HG02885 (cell line): ENCODE results near the gene BTBD2.
"Not testable (repeated sequence)": the region's sequence is repeated elsewhere in the genome, so short reads cannot be mapped to it uniquely, and the experiment has no call there.

Experiments used
- ATAC-seq: cut with Tn5 transposase; IDR thresholded peaks from one replicate; pipeline ENCODE4 v1.9.1; 2021; ENCODE audit warnings: mild to moderate bottlenecking; ENCODE audit not compliant: unreplicated experiment, poor library complexity

The BTBD2 gene

GRCh38 chr19:2016041-2016807 is 710 bp upstream of the BTBD2 start:
- ATAC-seq: no peak

DNA sequence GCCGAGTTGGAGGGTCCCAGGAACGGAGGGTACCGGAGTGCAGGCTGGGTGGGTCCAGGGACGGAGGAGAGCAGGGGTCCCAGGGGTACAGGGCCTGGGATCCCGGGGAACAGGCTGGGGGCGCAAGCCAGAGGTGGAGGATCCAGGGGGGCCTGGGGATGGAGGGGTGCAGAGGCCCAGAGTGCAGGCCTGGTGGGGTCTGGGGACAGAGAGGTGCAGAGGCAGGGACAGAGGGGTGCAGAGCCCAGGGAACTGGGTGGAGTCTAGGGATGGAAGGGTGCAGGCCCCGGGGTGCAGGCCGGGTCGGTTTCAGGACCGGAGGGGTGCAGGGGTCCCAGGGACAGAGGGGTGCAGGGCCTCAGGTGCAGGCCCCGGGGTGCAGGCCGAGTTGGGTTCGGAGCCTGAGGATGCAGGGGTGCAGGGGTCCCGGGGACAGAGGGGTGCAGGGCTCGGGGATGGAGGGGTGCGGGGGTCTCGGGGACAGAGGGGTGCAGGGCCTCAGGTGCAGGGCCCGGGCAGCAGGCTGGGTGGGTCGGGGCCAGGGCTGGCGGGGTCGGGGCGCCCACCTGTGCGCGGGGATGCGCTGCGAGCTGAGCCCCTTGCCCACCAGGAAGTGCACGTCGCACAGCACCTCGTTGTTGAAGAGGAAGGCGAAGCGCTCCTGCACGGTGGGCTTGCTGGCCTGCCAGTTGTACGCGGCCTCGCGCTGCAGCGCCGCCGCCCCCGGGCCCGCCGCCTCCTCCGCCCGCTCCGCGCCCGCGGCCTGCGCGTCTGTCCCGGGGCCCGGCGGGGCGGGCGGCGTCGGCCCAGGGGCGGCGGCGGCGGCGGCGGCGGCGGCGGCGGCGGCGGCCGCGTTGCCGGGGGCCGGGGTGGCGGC is 545 bp downstream of the BTBD2 start:
- ATAC-seq: no peak

DNA sequence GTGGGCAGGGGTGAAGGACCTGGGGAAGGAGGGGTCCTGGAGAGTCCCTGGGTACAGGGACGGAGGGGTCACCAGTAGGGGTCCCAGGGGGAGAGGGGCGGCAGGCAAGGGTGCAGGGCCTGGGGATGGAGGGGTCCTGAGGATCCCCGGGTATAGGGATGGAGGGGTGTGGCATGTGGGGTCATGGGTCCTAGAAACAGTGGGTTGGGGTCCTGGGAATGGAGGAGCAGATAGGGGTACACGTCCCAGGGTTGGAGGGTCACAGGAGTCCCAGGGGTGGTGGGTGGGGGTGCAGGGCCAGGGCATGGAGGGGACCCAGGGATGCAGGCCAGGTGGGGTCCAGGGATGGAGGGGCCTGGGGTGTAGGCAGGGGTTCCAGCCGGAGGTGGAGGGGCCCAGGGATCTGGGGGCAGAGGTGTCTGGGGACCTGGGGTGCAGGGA is 1.4 kb downstream of the BTBD2 start:
- no peak for ATAC-seq

DNA sequence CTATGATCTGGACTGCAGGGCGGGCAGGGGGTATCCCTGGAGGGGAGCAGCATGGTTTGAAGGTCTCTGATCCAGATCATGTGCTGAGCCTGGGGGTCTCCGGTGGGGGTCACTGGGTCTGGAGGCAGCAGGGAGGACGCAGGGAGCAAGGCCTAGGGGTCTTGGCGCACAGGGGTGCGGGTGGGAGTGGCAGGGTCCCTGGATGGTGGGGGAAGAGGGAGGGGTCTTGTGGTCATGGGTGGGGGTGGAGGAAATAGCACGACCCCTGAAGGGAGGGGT is 1.9 kb downstream of the BTBD2 start:
- ATAC-seq: no peak

DNA sequence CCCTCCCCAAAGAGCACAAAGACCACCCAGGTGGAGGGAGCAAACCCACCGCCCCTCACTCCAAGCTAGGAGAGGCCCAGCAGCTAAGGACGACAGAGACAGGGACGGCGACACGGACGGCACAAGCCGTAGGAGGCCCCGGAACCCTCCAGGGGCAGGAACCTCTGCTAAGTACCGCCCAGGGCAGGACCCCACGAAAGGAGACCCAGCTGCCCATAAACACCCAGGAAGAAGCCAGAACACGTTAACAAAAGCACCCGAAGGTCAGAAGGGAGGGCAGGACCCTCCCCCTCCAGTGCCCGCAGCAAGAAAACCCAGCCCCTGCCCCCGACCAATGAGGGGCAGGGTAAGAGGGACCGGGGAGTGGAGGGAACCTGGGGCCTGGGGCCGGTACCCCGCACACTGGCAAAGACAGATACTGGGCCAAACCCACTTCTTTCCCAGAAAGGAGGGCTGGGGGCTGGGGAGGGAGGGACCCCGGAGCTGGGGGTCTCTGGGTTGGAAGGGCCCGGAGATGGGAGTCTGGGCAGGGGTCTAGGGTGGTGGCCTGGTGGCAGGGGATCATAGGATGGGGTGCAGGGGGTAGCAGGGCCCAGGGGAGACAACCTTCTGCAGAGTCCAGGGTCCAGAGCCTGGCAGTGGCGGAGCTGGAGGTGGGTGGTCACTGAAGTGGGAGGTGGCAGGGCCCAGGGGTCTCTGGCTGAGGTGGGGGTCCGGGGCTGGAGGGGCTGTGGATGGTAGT is 2.4 kb downstream of the BTBD2 start:
- ATAC-seq: no peak

DNA sequence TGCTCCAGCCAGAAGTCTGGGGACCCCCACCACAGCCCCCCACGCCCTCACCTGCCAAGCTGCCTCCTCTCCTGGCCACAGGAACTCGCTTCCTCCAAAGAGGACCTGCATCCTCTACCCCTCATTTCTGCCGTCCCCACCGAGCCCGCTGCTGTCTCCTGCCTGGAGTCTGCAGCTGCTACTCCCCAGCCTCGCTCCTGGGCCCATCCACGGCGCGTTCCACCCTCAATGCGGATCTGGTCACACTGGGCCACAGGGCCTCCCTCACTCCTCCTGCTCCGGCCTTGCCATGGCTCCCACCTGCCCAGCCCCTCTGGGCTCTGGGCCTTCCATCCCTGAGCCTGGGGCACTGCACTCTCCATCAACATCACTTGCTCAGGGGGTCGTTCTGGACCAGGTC is 4.3 kb downstream of the BTBD2 start:
- ATAC-seq: no peak

- ATAC-seq: no peak
These were observed 5.3 kb downstream of the BTBD2 start for GRCh38 chr19:2010135-2010668.

GRCh38 chr19:2003874-2004273 is 11.6 kb downstream of the BTBD2 start:
- ATAC-seq: no peak

DNA sequence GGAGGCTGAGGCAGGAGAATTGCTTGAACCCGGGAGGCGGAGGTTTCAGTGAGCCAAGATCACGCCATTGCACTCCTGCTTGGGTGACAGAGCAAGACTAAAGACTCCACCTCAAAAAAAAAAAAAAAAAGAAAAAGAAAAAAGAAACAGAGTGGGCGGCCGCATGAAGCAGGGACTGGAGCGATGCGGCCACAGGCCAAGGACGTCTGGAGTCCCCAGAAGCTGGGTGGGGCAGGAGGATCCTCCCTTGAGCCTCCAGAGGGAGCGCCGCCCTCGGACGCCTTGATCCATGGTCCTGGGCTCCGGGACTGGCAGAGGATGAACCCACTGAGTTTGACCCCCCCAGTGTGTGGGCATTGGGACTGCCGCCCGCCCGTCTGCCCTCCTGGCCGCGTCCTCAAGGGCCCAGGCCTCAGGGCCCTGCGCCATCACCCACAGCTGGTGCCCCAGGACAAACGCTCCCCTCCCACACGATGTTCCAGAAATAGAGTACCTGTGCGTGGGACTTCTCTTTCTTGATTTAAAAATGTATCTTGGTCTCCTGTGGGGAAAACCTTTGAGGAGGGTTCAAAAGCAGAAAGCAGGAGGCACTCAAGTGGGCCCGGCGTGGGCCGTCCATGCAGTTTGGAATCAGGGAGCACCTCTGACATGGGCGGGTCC is 15.5 kb downstream of the BTBD2 start:
- no peak for ATAC-seq

DNA sequence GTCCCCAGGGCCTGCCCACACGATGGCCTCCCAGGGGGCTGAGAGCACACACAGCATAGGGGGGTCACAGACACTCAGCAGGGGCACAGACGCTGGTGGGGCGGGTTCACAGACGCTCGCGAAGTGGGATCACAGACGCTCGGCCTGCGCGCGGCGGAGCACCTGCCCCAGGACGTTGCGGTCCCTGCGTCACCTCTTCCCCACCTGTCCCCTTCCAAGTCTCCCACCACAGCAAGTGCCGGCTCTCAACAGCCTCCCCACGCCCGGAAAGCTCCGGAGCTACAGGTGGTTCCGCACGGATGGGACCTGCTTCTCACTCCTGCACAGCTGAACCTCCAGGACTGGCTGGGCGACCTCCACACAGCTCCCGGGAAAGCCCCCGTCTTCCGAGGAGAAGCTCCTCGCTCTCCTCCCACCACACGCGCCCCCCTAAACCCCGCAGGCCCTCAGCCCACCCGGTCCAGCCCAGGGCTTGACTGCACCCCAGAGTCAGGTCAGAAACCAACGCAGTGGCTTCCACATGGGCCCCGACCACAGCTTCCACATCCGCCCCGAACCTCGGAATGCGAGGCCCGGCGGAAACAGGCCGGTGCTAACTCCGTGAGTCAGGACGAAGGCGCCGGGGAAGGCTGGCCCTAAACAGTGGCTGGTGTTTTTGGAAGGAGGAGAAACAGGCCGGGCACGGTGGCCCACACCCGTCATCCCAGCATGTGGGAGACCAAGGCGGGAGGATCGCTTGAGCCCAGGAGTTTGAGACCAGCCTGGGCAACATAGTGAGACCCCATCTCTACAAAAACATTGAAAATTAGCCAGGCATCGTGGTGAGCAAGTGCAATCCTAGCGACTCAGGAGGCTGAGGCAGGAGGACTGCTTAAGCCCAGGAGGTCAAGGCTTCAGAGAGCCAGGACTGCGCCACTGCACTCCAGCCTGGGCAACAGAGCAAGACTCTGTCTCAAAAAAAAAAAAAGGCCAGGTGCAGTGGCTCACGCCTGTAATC is 16.5 kb downstream of the BTBD2 start:
- ATAC-seq: no peak

DNA sequence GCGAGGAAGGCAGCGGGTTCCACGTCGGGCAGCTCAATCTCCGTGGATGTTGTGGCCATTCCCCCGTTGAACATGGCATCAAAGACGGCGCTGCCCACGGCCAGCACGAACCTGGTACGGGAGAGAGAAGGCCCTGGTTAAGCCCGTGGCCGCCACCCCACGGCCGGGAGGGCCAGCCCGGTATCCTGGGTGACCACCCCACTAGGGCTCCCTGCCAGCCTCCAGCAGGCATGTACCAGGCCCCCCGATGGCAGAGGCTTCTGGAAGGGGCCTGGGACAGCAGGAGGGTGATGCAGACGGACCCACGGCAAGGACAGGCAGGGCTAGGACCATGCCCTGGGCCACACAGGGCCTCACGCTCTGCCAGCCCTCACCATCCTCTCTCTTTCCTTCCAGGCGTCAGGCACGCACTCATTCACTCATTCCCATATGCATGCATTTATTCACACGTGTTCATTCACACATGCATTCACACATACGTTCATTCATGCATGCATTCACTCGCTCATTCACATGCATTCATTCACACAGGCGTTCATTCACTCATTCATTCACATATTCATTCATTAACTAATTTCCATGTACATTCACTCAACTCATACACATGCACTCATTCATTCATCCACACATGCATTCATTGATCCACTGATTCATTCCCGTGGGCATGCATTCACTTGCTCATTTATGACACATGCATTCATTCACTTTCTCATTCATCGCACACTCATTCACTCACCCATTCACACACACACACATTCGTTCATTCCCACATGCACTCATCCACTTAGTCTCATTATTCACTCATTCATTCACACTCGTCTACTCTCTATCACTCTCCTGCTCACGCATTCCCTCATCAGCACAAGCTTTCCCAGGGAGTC is 17.9 kb downstream of the BTBD2 start:
- ATAC-seq: no peak

DNA sequence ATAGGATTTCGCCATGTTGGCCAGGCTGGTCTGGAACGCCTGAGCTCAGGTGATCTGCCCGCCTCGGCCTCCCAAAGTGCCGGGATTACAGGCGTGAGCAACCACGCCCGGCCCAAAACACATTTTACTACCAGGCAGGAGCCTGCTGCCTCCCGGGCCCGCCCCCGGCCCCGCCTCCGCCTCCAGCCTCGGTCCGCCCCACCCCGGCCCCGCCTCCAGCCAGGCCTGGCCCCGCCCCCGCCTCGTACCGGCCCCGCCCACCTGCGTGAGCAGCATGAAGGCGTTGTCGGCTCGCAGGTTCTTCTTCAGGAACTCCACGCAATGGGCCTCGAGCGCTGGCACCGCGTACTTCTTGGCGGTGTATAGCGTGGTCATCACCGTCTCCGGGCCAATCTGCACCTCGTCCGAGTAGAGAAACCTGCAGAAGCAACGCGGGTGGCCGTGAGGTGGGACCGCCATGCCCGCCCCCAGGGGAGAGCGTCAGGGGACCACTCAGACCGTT is 22.7 kb downstream of the BTBD2 start:
- ATAC-seq: no peak

- ATAC-seq: no peak
These were observed 24.2 kb downstream of the BTBD2 start for GRCh38 chr19:1991018-1991913.

DNA sequence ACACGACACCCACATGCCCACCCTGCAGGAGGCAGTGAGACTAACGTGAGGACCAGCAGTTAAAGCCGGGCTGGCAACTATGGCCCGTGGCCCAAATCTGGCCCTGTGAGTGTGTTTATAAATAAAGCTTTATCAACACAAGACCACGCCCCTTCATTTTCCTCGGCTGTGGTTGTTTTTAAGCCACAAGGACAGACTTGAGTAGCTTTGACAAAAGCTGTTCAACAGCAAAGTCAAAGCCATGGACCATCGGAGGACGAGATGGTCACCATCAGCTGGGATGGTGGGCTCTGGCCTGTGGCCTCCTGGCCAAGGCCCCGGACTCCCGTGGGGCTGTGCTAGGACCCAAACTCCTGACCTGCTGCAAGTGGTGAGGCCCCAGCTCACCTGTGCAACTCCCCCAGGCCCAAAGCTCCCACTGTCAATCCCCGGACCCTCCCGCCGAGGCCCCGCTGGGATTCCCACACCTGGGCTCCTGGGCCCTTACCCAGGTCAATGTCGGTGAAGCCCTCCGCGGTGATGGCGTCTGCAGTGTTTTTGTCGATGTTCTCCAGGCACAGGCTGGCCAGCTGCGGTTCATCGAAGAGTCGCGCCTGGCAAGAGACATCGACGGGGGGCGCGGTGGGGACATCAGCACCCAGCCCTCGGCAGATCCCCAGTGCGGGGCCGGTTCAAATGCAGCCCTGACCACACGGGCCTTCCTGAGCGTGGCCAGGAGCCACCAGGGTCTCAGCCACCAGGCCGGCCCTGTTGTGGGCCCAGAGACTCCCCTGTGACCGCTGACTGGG is 25.1 kb downstream of the BTBD2 start:
- ATAC-seq: no peak

GRCh38 chr19:1989513-1990229 is 25.8 kb downstream of the BTBD2 start:
- ATAC-seq: no peak

- not testable (repeated sequence) for ATAC-seq
These were observed 27.1 kb downstream of the BTBD2 start for GRCh38 chr19:1988464-1988863.
